GM23338 (cell line): ENCODE measurements around the gene CFAP97D2.
A peak's percentile ranks its signal among the peaks of the same experiment; 100 is the strongest.

ENCODE experiments used
- CREB1 ChIP-seq: fragments of 250-450 bp; sonication (Bioruptor Pico); IDR thresholded peaks from 2 replicates; pipeline ENCODE4 v1.5.0; 2020; ENCODE audit warnings: low read depth, mild to moderate bottlenecking, moderate library complexity
- EZH2 ChIP-seq: fragments of 200-600 bp; sonication (generic); IDR thresholded peaks from one replicate; pipeline ENCODE4 v1.8.0; 2017; ENCODE audit warnings: antibody characterized with exemption, mild to moderate bottlenecking, low read depth; ENCODE audit not compliant: unreplicated experiment
- EZH2phosphoT487 ChIP-seq: fragments of 200-600 bp; sonication (generic); IDR thresholded peaks from one replicate; pipeline ENCODE4 v1.8.1; 2018; ENCODE audit warnings: antibody characterized with exemption; ENCODE audit not compliant: unreplicated experiment
- JUNB ChIP-seq: IDR thresholded peaks from one replicate; pipeline ENCODE4 v1.6.1; 2016; ENCODE audit warnings: antibody characterized with exemption; ENCODE audit not compliant: unreplicated experiment
- NANOG ChIP-seq: IDR thresholded peaks from 2 replicates; pipeline ENCODE4 v1.6.1; 2016; ENCODE audit warnings: antibody characterized with exemption, borderline replicate concordance
- POLR2AphosphoS5 ChIP-seq: IDR thresholded peaks from 2 replicates; pipeline ENCODE4 v1.6.1; 2016; ENCODE audit warnings: antibody characterized with exemption, low read depth
- STAT1 ChIP-seq: IDR thresholded peaks from one replicate; pipeline ENCODE4 v1.6.1; 2016; ENCODE audit warnings: antibody characterized with exemption; ENCODE audit not compliant: unreplicated experiment
- ZNF114 ChIP-seq: fragments of 250-450 bp; sonication (Bioruptor Pico); IDR thresholded peaks from 2 replicates; pipeline ENCODE4 v1.5.0; 2020; ENCODE audit warnings: mild to moderate bottlenecking, moderate library complexity
- ZNF331 ChIP-seq: fragments of 250-450 bp; sonication (Bioruptor Pico); IDR thresholded peaks from 2 replicates; pipeline ENCODE4 v1.5.0; 2020; ENCODE audit warnings: low read depth, mild to moderate bottlenecking, moderate library complexity
- TF ChIP-seq, protein P1 (sequence below), 2 experiments: fragments of 200-600 bp in 1 of 2; sonication (generic) in 1 of 2; conservative IDR thresholded peaks; 2 replicates each; pipeline versions ENCODE4 v1.5.1 to v1.6.1; 2016 to 2017; ENCODE audit warnings: antibody characterized with exemption in 2 of 2, low read depth in 2 of 2, mild to moderate bottlenecking in 2 of 2, moderate library complexity in 1 of 2
- TF ChIP-seq, protein P2 (sequence below): IDR thresholded peaks from one replicate; pipeline ENCODE4 v1.6.1; 2018; ENCODE audit warnings: antibody characterized with exemption; ENCODE audit not compliant: unreplicated experiment

DNA sequence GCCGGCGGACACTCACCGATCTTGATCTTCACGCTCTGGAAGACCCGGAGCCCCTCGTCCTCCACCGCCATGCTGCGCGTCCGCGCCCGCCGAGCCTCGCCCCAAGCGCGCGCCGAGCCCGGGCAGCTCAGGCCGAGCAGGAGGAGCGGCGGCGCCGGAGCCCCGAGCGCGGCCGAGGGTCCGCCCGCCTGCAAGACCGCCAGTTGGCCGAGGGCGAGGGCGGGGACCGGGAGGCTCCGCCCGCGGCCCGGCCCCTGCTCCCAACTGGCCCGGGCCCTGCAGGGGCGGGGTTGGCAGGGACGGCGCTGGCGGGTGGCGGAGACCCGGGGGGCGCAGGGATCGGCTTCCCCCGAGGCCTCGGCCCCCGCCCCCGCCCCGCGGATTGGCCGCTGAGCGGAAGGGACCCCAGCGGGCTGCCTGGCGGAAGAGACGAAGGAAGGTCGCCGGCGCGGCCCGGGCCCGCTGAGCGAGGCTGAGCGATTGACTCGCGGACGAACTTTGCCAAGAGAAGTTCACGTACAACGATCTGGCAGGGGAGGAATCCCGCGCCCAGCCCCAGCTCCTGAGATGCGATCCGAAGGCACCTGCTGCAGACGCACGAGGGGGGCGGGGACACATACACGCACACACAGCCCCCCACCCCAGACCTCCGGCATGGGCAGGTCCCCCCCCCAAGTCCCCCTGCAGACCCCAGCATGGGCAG, 46.5 kb upstream of the CFAP97D2 start, which contains the start of gene RASA3:
- no peak for TF ChIP-seq EZH2
- TF ChIP-seq, protein P1, sequence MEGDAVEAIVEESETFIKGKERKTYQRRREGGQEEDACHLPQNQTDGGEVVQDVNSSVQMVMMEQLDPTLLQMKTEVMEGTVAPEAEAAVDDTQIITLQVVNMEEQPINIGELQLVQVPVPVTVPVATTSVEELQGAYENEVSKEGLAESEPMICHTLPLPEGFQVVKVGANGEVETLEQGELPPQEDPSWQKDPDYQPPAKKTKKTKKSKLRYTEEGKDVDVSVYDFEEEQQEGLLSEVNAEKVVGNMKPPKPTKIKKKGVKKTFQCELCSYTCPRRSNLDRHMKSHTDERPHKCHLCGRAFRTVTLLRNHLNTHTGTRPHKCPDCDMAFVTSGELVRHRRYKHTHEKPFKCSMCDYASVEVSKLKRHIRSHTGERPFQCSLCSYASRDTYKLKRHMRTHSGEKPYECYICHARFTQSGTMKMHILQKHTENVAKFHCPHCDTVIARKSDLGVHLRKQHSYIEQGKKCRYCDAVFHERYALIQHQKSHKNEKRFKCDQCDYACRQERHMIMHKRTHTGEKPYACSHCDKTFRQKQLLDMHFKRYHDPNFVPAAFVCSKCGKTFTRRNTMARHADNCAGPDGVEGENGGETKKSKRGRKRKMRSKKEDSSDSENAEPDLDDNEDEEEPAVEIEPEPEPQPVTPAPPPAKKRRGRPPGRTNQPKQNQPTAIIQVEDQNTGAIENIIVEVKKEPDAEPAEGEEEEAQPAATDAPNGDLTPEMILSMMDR (conservative IDR thresholded peaks at IDR 0.05; ENCODE audit: low read depth in 2 of 2) = no peak
- no peak for TF ChIP-seq CREB1 (CRISPR knock-in tag)
- TF ChIP-seq, protein P2, sequence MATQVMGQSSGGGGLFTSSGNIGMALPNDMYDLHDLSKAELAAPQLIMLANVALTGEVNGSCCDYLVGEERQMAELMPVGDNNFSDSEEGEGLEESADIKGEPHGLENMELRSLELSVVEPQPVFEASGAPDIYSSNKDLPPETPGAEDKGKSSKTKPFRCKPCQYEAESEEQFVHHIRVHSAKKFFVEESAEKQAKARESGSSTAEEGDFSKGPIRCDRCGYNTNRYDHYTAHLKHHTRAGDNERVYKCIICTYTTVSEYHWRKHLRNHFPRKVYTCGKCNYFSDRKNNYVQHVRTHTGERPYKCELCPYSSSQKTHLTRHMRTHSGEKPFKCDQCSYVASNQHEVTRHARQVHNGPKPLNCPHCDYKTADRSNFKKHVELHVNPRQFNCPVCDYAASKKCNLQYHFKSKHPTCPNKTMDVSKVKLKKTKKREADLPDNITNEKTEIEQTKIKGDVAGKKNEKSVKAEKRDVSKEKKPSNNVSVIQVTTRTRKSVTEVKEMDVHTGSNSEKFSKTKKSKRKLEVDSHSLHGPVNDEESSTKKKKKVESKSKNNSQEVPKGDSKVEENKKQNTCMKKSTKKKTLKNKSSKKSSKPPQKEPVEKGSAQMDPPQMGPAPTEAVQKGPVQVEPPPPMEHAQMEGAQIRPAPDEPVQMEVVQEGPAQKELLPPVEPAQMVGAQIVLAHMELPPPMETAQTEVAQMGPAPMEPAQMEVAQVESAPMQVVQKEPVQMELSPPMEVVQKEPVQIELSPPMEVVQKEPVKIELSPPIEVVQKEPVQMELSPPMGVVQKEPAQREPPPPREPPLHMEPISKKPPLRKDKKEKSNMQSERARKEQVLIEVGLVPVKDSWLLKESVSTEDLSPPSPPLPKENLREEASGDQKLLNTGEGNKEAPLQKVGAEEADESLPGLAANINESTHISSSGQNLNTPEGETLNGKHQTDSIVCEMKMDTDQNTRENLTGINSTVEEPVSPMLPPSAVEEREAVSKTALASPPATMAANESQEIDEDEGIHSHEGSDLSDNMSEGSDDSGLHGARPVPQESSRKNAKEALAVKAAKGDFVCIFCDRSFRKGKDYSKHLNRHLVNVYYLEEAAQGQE = no peak
- TF ChIP-seq POLR2AphosphoS5 = peak; percentile 58
- TF ChIP-seq ZNF331 = no peak
- no peak for TF ChIP-seq JUNB
- TF ChIP-seq ZNF114 (CRISPR knock-in tag) = no peak
- no peak for TF ChIP-seq EZH2phosphoT487
- TF ChIP-seq NANOG = no peak
- no peak for TF ChIP-seq STAT1
